ENCODE results near the gene PLPPR2.
"Not testable (repeated sequence)": the region's sequence is repeated elsewhere in the genome, so short reads cannot be mapped to it uniquely, and the experiment has no call there.

The PLPPR2 gene

DNA sequence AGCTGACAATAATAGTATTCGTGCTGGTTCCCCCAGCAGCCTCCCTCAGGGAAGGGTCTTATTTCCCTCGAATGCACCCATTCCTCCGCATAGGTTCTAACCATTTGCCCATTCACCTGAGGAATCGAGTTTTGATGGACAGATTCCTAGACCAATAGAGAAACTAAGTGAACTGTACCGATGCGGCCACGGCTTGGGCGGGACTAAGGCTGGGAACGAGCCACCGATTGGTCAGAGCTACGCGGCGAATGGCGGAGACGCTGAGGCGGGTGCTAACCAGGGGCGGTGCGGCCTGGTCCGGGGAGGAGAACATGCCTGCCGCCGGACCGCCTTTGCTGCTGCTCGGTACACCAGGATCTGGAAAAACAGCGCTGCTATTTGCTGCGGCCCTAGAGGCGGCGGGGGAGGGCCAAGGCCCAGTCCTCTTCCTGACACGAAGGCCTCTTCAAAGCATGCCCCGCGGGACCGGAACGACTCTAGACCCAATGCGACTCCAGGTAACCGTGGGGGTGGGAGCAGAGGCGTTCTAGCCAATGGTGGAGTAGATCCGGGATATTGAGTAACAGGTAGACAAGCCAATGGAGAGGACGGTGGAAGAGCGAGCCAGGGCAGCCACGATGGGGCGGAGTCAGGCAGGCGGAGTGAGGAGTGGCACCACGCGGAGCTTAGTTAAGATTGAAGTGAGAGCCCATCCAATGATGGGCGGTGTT lies 19.4 kb downstream of the PLPPR2 start, which contains the start of gene SWSAP1:
SWSAP1 (plus strand) TSS at position 234 of the 710 bp plus-strand sequence; CDS start at position 249, 15 bp downstream.
- Histone ChIP-seq H3K9ac (ENCODE audit: low read length in 2 of 2) (peak within 1 kb of the TSS; percentile 68 to 95), H3K27me3 (ENCODE audit: control insufficient read depth in 1 of 2, insufficient read depth in 2 of 2, low read length in 2 of 2) (no peaks in the 10 kb centered on the region), H3K36me3 (ENCODE audit: control insufficient read depth in 2 of 2, insufficient read depth in 2 of 2, low read length in 2 of 2) (no peaks in the 10 kb centered on the region), H3K27ac (ENCODE audit: low read length) (peak within 1 kb of the TSS; percentile 94), H3K4me3 (ENCODE audit: low read length in 2 of 2) (peak within 1 kb of the TSS; percentile 60 to 90), H3K4me1 (ENCODE audit: control insufficient read depth, insufficient read depth, low read length) (peaks cover 39% of the 10 kb centered on the region), H3K9me3 (ENCODE audit: control insufficient read depth in 2 of 2, low read length in 2 of 2) (no peaks in the 10 kb centered on the region)

DNA sequence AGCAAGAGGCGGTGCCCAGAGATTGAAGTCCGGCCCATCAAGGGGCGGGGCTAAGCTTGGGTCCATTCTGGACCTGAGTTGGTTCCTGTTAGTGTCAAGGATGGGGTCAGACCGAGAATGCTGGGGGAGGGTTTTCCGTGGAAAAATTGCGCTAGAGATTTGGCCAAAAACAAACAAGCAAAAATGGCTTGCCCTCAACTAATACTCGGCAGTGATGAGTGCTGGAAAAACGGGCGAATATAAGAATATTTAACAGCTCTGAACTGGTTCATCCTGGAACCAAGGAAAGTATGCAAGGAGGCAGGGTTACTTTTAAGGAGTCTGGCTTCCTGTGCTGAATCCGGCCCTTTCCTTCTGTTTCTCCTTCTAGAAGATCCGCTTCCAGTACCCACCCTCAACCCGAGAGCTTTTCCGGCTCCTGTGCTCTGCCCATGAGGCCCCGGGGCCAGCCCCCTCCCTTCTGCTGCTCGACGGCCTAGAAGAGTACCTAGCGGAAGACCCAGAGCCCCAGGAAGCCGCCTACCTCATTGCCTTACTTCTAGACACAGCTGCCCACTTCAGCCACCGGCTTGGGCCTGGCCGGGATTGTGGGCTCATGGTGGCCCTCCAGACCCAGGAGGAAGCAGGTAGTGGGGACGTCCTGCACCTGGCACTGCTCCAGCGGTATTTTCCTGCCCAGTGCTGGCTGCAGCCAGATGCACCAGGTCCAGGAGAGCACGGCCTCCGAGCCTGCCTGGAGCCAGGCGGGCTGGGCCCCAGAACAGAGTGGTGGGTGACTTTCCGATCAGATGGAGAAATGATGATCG lies 20.1 kb downstream of the PLPPR2 start:
- Histone ChIP-seq H3K36me3 (ENCODE audit: control insufficient read depth in 2 of 2, insufficient read depth in 2 of 2, low read length in 2 of 2) (no peaks in the 10 kb centered on the region), H3K27ac (ENCODE audit: low read length) (peak overlapping the region; percentile 94), H3K4me3 (ENCODE audit: low read length in 2 of 2) (peak overlapping the region; percentile 51 to 90), H3K9me3 (ENCODE audit: control insufficient read depth in 2 of 2, low read length in 2 of 2) (no peaks in the 10 kb centered on the region), H3K4me1 (ENCODE audit: control insufficient read depth, insufficient read depth, low read length) (peaks cover 42% of the 10 kb centered on the region), H3K9ac (ENCODE audit: low read length in 2 of 2) (peak overlapping the region; percentile 64 to 82), H3K27me3 (ENCODE audit: control insufficient read depth in 1 of 2, insufficient read depth in 2 of 2, low read length in 2 of 2) (no peaks in the 10 kb centered on the region)

DNA sequence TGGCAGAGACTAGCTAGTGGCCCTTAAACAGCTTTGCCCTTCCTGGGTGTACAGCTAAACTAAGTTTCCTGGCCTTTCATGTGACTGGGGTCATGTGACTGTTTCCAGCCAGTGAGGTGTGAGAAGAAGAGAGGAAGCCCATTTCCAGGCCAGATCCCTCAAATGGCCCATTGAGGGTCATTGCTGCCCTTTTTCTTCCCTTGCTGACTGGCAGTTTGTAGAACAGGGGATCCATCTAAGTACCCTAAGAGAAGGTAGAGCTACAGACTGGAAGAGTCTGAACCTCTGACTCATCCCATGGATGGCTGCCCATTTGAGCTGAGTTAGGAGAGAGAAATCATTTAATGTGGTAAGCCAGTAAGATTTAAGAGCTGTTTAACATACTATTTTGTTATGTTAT lies 22.0 kb downstream of the PLPPR2 start:
- Histone ChIP-seq H3K4me1 (ENCODE audit: control insufficient read depth, insufficient read depth, low read length) (peaks cover 57% of the 10 kb centered on the region), H3K27ac (ENCODE audit: low read length) (peak overlapping the region; percentile 31), H3K27me3 (ENCODE audit: control insufficient read depth in 1 of 2, insufficient read depth in 2 of 2, low read length in 2 of 2) (peaks cover 6% of the 10 kb centered on the region in 2 donors), H3K9ac (ENCODE audit: low read length in 2 of 2) (no peak overlapping the region), H3K4me3 (ENCODE audit: low read length in 2 of 2) (peak overlapping the region in 1 of 2 donors; percentile 31), H3K9me3 (ENCODE audit: control insufficient read depth in 2 of 2, low read length in 2 of 2) (no peaks in the 10 kb centered on the region), H3K36me3 (ENCODE audit: control insufficient read depth in 2 of 2, insufficient read depth in 2 of 2, low read length in 2 of 2) (no peaks in the 10 kb centered on the region)

DNA sequence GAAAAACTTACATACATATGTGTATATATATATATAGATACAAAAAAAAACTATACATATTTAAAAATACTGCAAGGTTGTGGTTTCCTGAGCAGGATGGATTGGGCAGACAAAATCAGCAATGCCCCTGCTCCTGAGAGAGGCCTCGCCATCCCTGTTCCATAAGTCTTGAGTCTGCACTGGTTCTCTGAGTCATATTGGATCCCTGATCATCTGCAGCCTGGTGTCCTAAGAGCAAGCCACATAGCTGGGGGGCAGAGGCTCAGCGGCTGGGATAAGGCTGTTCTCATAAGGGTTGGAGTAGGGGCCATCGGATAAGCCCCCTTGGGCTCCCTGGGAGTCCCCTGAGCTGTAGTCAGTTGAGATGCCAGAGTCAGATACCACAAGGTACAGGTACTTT lies 22.5 kb downstream of the PLPPR2 start:
- Histone ChIP-seq H3K27me3 (ENCODE audit: control insufficient read depth in 1 of 2, insufficient read depth in 2 of 2, low read length in 2 of 2) (peaks cover 9% of the 10 kb centered on the region in 2 donors), H3K27ac (ENCODE audit: low read length) (no peak overlapping the region), H3K4me3 (ENCODE audit: low read length in 2 of 2) (no peak overlapping the region), H3K36me3 (ENCODE audit: control insufficient read depth in 2 of 2, insufficient read depth in 2 of 2, low read length in 2 of 2) (no peaks in the 10 kb centered on the region), H3K9me3 (ENCODE audit: control insufficient read depth in 2 of 2, low read length in 2 of 2) (no peaks in the 10 kb centered on the region), H3K4me1 (ENCODE audit: control insufficient read depth, insufficient read depth, low read length) (peaks cover 58% of the 10 kb centered on the region), H3K9ac (ENCODE audit: low read length in 2 of 2) (no peak overlapping the region)

DNA sequence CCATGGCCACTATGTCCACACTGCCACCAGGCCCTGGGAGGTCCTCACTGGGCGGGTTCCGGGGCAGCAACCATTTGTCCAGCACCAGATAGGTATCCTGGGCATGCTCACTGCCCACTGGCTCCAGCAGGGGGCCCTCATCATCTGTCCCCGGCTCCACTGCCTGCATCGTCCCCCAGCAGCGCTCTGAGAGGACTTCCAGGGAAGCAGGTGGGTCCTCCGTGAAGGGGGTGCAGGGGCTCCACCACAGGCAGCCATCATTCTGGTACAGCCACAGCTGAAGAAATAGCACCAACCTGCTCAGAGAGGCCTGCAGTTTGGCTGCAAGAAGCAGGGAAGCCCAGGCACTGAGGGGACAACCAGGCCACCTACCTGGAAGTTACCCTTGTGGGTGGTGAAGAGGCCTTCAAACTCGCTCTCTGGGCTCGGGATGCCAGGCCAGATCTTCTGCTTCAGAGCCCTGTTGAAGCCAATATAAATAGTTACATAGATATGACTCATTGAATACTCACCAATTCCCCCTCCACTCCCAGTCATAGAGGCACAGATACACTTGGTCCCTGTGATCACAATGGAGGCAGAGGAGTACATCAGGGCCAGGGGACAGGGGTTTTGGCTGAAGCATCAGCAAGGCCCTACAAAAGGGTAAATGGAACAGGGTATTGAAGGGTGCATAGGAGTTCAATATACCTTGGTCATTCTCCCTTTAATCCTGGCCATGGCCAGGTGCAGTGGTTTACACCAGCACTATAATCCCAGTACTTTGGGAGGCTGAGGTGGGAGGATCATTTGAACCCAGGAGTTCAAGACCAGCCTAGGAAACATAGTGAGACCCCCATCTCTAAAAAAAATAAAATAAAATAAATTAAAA lies 23.3 kb downstream of the PLPPR2 start:
- Histone ChIP-seq H3K9ac (ENCODE audit: low read length in 2 of 2) (no peak overlapping the region), H3K36me3 (ENCODE audit: control insufficient read depth in 2 of 2, insufficient read depth in 2 of 2, low read length in 2 of 2) (no peaks in the 10 kb centered on the region), H3K4me1 (ENCODE audit: control insufficient read depth, insufficient read depth, low read length) (peaks cover 64% of the 10 kb centered on the region), H3K9me3 (ENCODE audit: control insufficient read depth in 2 of 2, low read length in 2 of 2) (no peaks in the 10 kb centered on the region), H3K27ac (ENCODE audit: low read length) (no peak overlapping the region), H3K4me3 (ENCODE audit: low read length in 2 of 2) (no peak overlapping the region), H3K27me3 (ENCODE audit: control insufficient read depth in 1 of 2, insufficient read depth in 2 of 2, low read length in 2 of 2) (peaks cover 14 to 17% of the 10 kb centered on the region in 2 donors)

DNA sequence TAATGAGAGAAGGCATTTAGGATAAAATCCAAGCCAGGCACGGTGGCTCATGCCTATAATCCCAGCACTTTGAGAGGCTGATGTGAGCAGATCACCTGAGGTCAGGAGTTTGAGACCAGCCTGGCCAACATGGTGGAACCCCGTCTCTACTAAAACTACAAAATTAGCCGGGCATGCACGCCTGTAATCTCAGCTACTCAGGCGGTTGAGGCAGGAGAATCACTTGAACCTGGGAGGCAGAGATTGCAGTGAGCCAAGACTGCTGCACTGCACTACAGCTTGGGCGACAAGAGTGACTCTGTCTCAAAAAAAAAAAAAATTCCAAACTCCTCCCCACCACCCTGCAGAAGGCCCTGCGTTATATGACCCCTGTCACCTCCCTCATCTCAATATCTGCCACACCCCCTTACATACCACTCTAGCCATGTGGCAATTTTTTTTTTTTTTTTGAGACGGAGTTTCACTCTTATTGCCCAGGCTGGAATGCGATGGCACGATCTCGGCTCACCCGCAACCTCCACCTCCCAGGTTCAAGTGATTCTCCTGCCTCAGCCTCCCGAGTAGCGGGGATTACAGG lies 24.1 kb downstream of the PLPPR2 start:
- not testable (repeated sequence) for H3K27ac ChIP-seq (ENCODE audit: low read length); H3K9ac ChIP-seq (ENCODE audit: low read length in 2 of 2); H3K36me3 ChIP-seq (ENCODE audit: control insufficient read depth in 2 of 2, insufficient read depth in 2 of 2, low read length in 2 of 2); H3K9me3 ChIP-seq (ENCODE audit: control insufficient read depth in 2 of 2, low read length in 2 of 2); H3K4me3 ChIP-seq (ENCODE audit: low read length in 2 of 2)
- Histone ChIP-seq H3K4me1 (ENCODE audit: control insufficient read depth, insufficient read depth, low read length) (peaks cover 59% of the 10 kb centered on the region), H3K27me3 (ENCODE audit: control insufficient read depth in 1 of 2, insufficient read depth in 2 of 2, low read length in 2 of 2) (peaks cover 19 to 23% of the 10 kb centered on the region in 2 donors)

DNA sequence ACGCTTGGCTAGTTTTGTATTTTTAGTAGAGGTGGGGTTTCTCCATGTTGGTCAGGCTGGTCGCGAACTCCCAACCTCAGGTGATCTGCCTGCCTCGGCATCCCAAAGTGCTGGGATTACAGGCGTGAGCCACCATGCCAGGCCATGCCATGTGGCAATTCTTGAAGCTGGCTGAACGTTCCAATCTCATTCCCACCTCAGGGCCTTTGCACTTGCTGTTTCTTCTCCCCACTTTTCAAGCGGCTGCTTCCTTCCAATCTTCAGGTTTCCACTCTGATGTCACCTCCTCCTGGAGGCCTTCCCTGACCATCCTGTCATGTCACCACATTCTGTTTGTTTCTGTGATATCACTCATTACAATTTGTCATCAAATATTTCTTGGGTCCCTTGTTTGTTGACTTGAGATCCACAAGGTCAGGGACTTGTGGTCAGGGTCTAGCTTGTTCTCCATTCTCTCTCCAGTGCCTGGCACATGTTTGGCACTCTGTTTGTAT lies 24.7 kb downstream of the PLPPR2 start:
- Histone ChIP-seq H3K9ac (ENCODE audit: low read length in 2 of 2) (peak overlapping the region; percentile 61 to 86), H3K9me3 (ENCODE audit: control insufficient read depth in 2 of 2, low read length in 2 of 2) (no peaks in the 10 kb centered on the region), H3K4me1 (ENCODE audit: control insufficient read depth, insufficient read depth, low read length) (peaks cover 58% of the 10 kb centered on the region), H3K4me3 (ENCODE audit: low read length in 2 of 2) (peak overlapping the region in 1 of 2 donors; percentile 86), H3K27ac (ENCODE audit: low read length) (no peak overlapping the region), H3K36me3 (ENCODE audit: control insufficient read depth in 2 of 2, insufficient read depth in 2 of 2, low read length in 2 of 2) (no peaks in the 10 kb centered on the region), H3K27me3 (ENCODE audit: control insufficient read depth in 1 of 2, insufficient read depth in 2 of 2, low read length in 2 of 2) (peaks cover 19 to 23% of the 10 kb centered on the region in 2 donors)

DNA sequence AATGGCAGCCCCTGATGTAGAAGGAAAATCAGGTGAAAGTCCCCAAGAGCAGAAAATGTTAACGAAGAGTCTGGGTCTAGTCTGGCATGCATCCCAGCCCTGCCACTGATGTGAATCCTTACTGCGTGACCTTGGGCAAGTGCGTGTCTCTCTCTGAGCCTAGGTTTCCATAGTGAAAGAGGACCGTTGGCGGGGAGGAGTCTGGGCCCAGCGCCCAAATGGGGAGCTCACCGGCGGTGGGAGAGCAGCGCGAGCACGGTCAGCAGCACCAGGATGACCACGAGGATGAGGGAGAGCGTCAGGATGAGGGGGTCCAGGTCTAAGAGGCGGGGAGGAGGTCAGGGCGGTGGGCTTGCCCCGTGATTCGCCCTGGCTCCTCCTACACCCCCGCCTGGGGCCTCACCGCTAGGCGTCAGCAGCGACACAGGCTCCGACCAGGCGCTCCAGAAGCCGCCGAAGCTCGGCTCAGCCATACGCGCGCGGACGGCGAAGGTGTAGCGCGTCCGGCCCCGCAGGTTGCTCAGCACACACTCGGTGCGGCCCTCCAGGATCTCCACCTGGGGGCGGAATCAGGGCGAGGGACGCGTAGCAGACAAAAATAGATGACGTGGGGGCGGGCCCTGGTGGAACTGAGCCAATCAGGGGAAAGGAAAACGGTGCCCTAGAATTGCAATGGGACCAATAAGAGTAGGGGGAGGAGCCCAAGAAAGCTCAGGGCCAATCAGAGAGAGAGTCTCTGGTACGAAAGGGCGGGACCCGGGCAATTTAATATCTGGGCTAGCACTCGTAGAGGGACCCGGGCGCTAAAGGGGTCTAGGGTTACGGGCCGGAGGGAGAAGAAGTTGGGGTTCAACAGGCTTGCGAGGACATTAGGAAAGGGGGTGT lies 25.7 kb downstream of the PLPPR2 start:
- H3K9me3 ChIP-seq (ENCODE audit: control insufficient read depth in 2 of 2, low read length in 2 of 2), result no peaks in the 10 kb centered on the region
- H3K36me3 ChIP-seq (ENCODE audit: control insufficient read depth in 2 of 2, insufficient read depth in 2 of 2, low read length in 2 of 2), result no peaks in the 10 kb centered on the region
- H3K9ac ChIP-seq (ENCODE audit: low read length in 2 of 2), result peak overlapping the region; percentile 61 to 86
- H3K4me1 ChIP-seq (ENCODE audit: control insufficient read depth, insufficient read depth, low read length), result peaks cover 49% of the 10 kb centered on the region
- H3K4me3 ChIP-seq (ENCODE audit: low read length in 2 of 2), result peak overlapping the region; percentile 69 to 86
- peaks cover 19 to 23% of the 10 kb centered on the region in 2 donors for H3K27me3 ChIP-seq (ENCODE audit: control insufficient read depth in 1 of 2, insufficient read depth in 2 of 2, low read length in 2 of 2)
- H3K27ac ChIP-seq (ENCODE audit: low read length), result peak overlapping the region; percentile 60

DNA sequence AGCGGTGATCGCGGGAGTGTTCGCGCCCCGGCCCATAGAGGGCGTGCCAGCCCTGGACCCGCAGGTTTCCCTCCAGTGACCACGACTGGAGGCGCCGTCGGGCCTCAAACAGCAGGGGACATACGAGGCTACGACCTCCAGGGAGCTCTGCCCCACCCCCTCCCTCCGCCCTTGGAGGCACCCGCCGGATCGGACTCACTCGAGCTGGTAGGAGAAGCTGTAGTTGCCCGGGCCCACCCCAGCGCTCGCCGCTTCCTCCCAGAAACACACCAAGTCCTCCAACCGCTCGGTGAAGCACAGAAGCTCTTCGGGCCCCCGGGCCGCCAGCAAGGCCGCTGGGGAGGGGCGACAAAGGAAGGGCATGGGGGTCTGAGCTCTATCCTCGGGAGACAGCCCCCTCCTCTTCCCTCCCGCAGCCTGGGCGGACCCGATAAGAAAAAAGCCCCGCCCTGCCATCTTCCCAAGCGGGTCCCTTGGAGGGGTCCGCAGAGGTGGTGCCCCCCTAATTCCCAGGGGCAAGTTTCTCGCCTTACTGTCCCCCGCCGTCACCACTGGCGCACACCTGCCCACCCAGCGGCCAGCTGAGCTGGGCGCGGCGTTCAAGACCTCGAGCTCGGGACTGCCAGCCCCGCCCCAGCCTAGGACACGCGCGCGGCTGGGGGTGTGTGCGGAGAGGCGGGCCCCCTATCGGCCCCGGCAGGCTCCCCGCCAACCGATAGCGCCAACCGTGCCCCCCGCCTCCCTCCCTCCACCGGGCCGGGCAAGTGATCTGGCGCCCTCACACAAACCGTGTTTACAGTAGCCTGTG lies 27.9 kb downstream of the PLPPR2 start:
- H3K36me3 ChIP-seq (ENCODE audit: control insufficient read depth in 2 of 2, insufficient read depth in 2 of 2, low read length in 2 of 2), result no peaks in the 10 kb centered on the region
- H3K27me3 ChIP-seq (ENCODE audit: control insufficient read depth in 1 of 2, insufficient read depth in 2 of 2, low read length in 2 of 2), result peaks cover 19 to 23% of the 10 kb centered on the region in 2 donors
- H3K4me1 ChIP-seq (ENCODE audit: control insufficient read depth, insufficient read depth, low read length), result peaks cover 32% of the 10 kb centered on the region
- H3K9ac ChIP-seq (ENCODE audit: low read length in 2 of 2), result no peak overlapping the region
- peak overlapping the region in 1 of 2 donors; percentile 40 for H3K4me3 ChIP-seq (ENCODE audit: low read length in 2 of 2)
- H3K9me3 ChIP-seq (ENCODE audit: control insufficient read depth in 2 of 2, low read length in 2 of 2), result no peaks in the 10 kb centered on the region
- no peak overlapping the region for H3K27ac ChIP-seq (ENCODE audit: low read length)
